Neural progenitor cell (in vitro differentiated cells): ENCODE data around the gene CPD.

Experiments used
- CTCF ChIP-seq: fragments of 200-600 bp; sonication (generic); IDR thresholded peaks from 2 replicates; pipeline ENCODE4 v1.5.1; 2017; ENCODE audit warnings: antibody characterized with exemption, mild to moderate bottlenecking
- EZH2phosphoT487 ChIP-seq: fragments of 200-600 bp; sonication (generic); IDR thresholded peaks from 2 replicates; pipeline ENCODE4 v1.6.1; 2017; ENCODE audit warnings: antibody characterized with exemption

DNA sequence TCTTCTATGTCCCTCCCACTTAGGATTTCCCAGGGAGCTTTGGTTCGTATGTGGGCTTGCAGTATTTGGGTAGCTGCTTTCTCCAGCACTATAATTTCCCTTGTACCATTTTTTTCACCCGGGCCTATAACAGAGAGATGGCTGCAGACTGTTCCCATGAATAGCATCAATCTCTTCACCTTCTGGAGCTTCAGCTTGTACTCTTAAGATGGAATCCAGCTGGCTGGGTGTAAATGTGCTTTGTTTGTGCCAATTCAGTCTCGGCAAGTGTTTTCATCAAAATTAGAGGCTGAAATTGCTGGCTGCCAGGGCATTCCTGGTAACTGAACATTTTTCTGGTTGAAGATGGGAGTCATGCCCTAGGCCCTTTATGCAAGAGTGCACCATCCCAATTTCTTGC lies 12.2 kb upstream of the CPD start:
- TF ChIP-seq EZH2phosphoT487: no peak
- no peak for TF ChIP-seq CTCF
